K562 (cell line): Measurements from ENCODE around the gene RHOBTB3.

Experiments
- BMI1 ChIP-seq: fragments of 150-350 bp; IDR thresholded peaks from 2 replicates; pipeline ENCODE4 v1.6.1; 2014; ENCODE audit warnings: low read length
- HMG20B ChIP-seq: fragments of 250-450 bp; sonication (Bioruptor Pico); IDR thresholded peaks from 2 replicates; pipeline ENCODE4 v1.5.0; 2021; ENCODE audit warnings: mild to moderate bottlenecking
- RAD21 ChIP-seq, 2 experiments: fragments of 250-450 bp in 1 of 2; fragments of 450-650 bp in 1 of 2; sonication (Bioruptor Pico) in 1 of 2; formaldehyde crosslinking in 1 of 2; IDR thresholded peaks in 1 of 2; conservative IDR thresholded peaks in 1 of 2; 2 replicates each; pipeline versions ENCODE4 v1.4.0 to v1.8.0; 2020 to 2022; ENCODE audit warnings: mild to moderate bottlenecking in 2 of 2, moderate library complexity in 1 of 2
- STAG1 ChIP-seq: sonication (generic); formaldehyde crosslinking; IDR thresholded peaks from 2 replicates; pipeline ENCODE4 v1.5.0; 2020; ENCODE audit warnings: missing genetic modification reagents, borderline replicate concordance
- TCF7 ChIP-seq: sonication (generic); IDR thresholded peaks from 2 replicates; pipeline ENCODE4 v1.6.1; 2016; ENCODE audit warnings: antibody characterized with exemption, borderline replicate concordance
- THRA ChIP-seq: fragments of 450-650 bp; IDR thresholded peaks from 2 replicates; pipeline ENCODE4 v1.6.1; 2017; ENCODE audit warnings: mild to moderate bottlenecking, moderate library complexity
- ZBTB2 ChIP-seq: fragments of 450-650 bp; IDR thresholded peaks from 2 replicates; pipeline ENCODE4 v1.6.1; 2016; ENCODE audit warnings: antibody characterized with exemption
- TF ChIP-seq, protein P1 (sequence below), 3 experiments: IDR thresholded peaks in 2 of 3; conservative IDR thresholded peaks in 1 of 3; 2 replicates each; pipeline ENCODE4 v1.5.1; 2011 to 2012; ENCODE audit warnings: low read length in 3 of 3, mild to moderate bottlenecking in 3 of 3, control low read depth in 2 of 3, improper control_type of control experiment in 1 of 3, inconsistent platforms in 1 of 3, low read depth in 1 of 3, mixed read lengths in 1 of 3, moderate library complexity in 1 of 3; ENCODE audit not compliant: insufficient read depth in 2 of 3

- no peak for TF ChIP-seq STAG1 (CRISPR knock-in tag)
- TF ChIP-seq, protein P1, sequence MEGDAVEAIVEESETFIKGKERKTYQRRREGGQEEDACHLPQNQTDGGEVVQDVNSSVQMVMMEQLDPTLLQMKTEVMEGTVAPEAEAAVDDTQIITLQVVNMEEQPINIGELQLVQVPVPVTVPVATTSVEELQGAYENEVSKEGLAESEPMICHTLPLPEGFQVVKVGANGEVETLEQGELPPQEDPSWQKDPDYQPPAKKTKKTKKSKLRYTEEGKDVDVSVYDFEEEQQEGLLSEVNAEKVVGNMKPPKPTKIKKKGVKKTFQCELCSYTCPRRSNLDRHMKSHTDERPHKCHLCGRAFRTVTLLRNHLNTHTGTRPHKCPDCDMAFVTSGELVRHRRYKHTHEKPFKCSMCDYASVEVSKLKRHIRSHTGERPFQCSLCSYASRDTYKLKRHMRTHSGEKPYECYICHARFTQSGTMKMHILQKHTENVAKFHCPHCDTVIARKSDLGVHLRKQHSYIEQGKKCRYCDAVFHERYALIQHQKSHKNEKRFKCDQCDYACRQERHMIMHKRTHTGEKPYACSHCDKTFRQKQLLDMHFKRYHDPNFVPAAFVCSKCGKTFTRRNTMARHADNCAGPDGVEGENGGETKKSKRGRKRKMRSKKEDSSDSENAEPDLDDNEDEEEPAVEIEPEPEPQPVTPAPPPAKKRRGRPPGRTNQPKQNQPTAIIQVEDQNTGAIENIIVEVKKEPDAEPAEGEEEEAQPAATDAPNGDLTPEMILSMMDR (IDR thresholded peaks at IDR 0.05 in 2 of 3, conservative IDR thresholded peaks at IDR 0.05 in 1 of 3; ENCODE audit: insufficient read depth in 2 of 3, low read depth in 1 of 3, low read length in 3 of 3) = no peak
- TF ChIP-seq HMG20B = no peak
- no peak for TF ChIP-seq RAD21 (CRISPR knock-in tag; conservative IDR thresholded peaks at IDR 0.05 in 1 of 2, IDR thresholded peaks at IDR 0.05 in 1 of 2)
- no peak for TF ChIP-seq TCF7
- TF ChIP-seq THRA = no peak
- TF ChIP-seq BMI1 = no peak
- TF ChIP-seq ZBTB2 = no peak
Measured at GRCh38 chr5:95713960-95714710, 17.0 kb upstream of the RHOBTB3 start.
